K562 (cell line): ENCODE data around the gene GGCT. TPM values are rescaled to one million over a fixed set of nuclear protein-coding genes. Genes with fewer than 3 reads are reported as not detected.

Source experiments
- ATAC-seq: fragments of 200-7000 bp; cut with Tn5 transposase; 3 replicates; pipeline ENCODE4 v1.9.1; 2020; ENCODE audit warnings: moderate library complexity
- BruUV-seq: library from RNA; stranded (reverse); fragments of 400-500 nt; replicated peaks from 2 replicates; lab custom pipeline; 2021; lab: Mats Ljungman, UMichigan
- CTCF ChIA-PET: fragments of 300-600 bp; formaldehyde crosslinking; extraction: SDS; loops from one replicate; lab custom pipeline; 2021; ENCODE audit warnings: low intra/inter-chr PET ratio; lab: Yijun Ruan, JAX
- POLR2A ChIA-PET: fragments of 300-600, 350-650 bp; sonication (Branson Sonifier 250); formaldehyde crosslinking; extraction: SDS; loops from one replicate; lab custom pipeline; 2021; ENCODE audit warnings: antibody characterized with exemption, inconsistent platforms; lab: Yijun Ruan, JAX
- DNase-seq, 4 experiments: peaks; one replicate each; pipeline versions ENCODE4 v3.0.0 to v3.0.0-alpha.2; 2011 to 2018; ENCODE audit warnings: low spot score in 3 of 4, mixed read lengths in 3 of 4; ENCODE audit errors: extremely low read depth in 1 of 4
- FAIRE-seq: peaks from 2 replicates; lab custom pipeline; 2011; peaks lifted over from hg19 to GRCh38; lab: Jason Lieb, UNC
- H2AFZ ChIP-seq: 2 replicates; pipeline ENCODE4 v1.6.0; 2011; ENCODE audit warnings: low read depth, low read length, control low read depth, inconsistent platforms
- H3K27ac ChIP-seq: fragments of 200-600 bp; 3 replicates; pipeline ENCODE4 v1.8.0; 2011; ENCODE audit warnings: low read depth, mild to moderate bottlenecking, control low read depth, inconsistent platforms, low read length, moderate library complexity, mixed read lengths; ENCODE audit errors: extremely low read depth
- H3K27me3 ChIP-seq, 2 experiments: fragments of 300-600 bp in 1 of 2; 2 replicates in 1 of 2; 3 replicates in 1 of 2; pipeline versions ENCODE4 v1.6.0 to v1.8.0; 2011; ENCODE audit warnings: inconsistent platforms in 2 of 2, low read length in 2 of 2, mild to moderate bottlenecking in 1 of 2, mixed read lengths in 1 of 2, moderate library complexity in 1 of 2; ENCODE audit not compliant: control insufficient read depth in 2 of 2, insufficient read depth in 2 of 2
- H3K36me3 ChIP-seq: fragments of 300-600 bp; 3 replicates; pipeline ENCODE4 v1.8.0; 2011; ENCODE audit warnings: mild to moderate bottlenecking, low read length, inconsistent platforms; ENCODE audit not compliant: control insufficient read depth, insufficient read depth
- H3K4me1 ChIP-seq, 2 experiments: fragments of 200-600 bp in 1 of 2; replicated peaks in 1 of 2; 2 replicates in 1 of 2; 3 replicates in 1 of 2; pipeline versions ENCODE4 v1.5.1 to v1.8.0; 2011; ENCODE audit warnings: inconsistent platforms in 2 of 2, low read length in 2 of 2, mild to moderate bottlenecking in 1 of 2, mixed read lengths in 1 of 2, moderate library complexity in 1 of 2; ENCODE audit not compliant: control insufficient read depth in 2 of 2, insufficient read depth in 2 of 2
- H3K4me2 ChIP-seq: 2 replicates; pipeline ENCODE4 v1.6.1; 2011; ENCODE audit warnings: low read length, control low read depth, inconsistent platforms, mixed read lengths; ENCODE audit not compliant: insufficient read depth
- H3K4me3 ChIP-seq: fragments of 200-600 bp; sonication (generic), shearing (Covaris generic); 2 replicates; pipeline ENCODE4 v1.5.1; 2016; ENCODE audit warnings: control low read depth, inconsistent platforms
- H3K79me2 ChIP-seq: fragments of 200-600 bp; 3 replicates; pipeline ENCODE4 v1.8.0; 2011; ENCODE audit warnings: low read length, inconsistent platforms; ENCODE audit not compliant: control insufficient read depth, insufficient read depth
- H3K9ac ChIP-seq, 2 experiments: 2 replicates each; pipeline versions ENCODE4 v1.6.0 to v1.6.1; 2011; ENCODE audit warnings: low read depth in 2 of 2, low read length in 2 of 2, control low read depth in 1 of 2, inconsistent platforms in 1 of 2, mild to moderate bottlenecking in 1 of 2, mixed read lengths in 1 of 2; ENCODE audit not compliant: insufficient read depth in 1 of 2
- H3K9me1 ChIP-seq: one replicate; pipeline ENCODE4 v1.6.0; 2011; ENCODE audit warnings: inconsistent platforms, mild to moderate bottlenecking, low read length, moderate library complexity; ENCODE audit not compliant: control insufficient read depth, insufficient read depth
- H3K9me3 ChIP-seq: replicated peaks from 2 replicates; pipeline ENCODE4 v1.5.1; 2011; ENCODE audit warnings: low read depth, low read length, inconsistent platforms; ENCODE audit not compliant: control insufficient read depth, insufficient read depth
- H4K20me1 ChIP-seq: replicated peaks from 2 replicates; pipeline ENCODE4 v1.6.1; 2011; ENCODE audit warnings: low read length, inconsistent platforms, mixed read lengths; ENCODE audit not compliant: control insufficient read depth, insufficient read depth
- ATF3 ChIP-seq, 2 experiments: fragments of 450-650 bp in 1 of 2; sonication (generic) in 1 of 2; formaldehyde crosslinking in 1 of 2; IDR thresholded peaks in 1 of 2; conservative IDR thresholded peaks in 1 of 2; 2 replicates each; pipeline versions ENCODE4 v1.6.1 to v1.8.1; 2016 to 2023; ENCODE audit warnings: mild to moderate bottlenecking in 2 of 2, moderate library complexity in 2 of 2, inconsistent platforms in 1 of 2, missing genetic modification reagents in 1 of 2
- CAMTA2 ChIP-seq: fragments of 250-450 bp; sonication (Bioruptor Pico); conservative IDR thresholded peaks from 2 replicates; pipeline ENCODE4 v1.5.1; 2022
- DDX20 ChIP-seq: fragments of 450-650 bp; IDR thresholded peaks from 2 replicates; pipeline ENCODE4 v1.6.1; 2016; ENCODE audit warnings: missing genetic modification characterization, low read depth, mild to moderate bottlenecking, missing compliant biosample characterization, moderate library complexity
- FIP1L1 ChIP-seq: fragments of 200-400 bp; formaldehyde crosslinking; IDR thresholded peaks from 2 replicates; pipeline ENCODE4 v1.6.1; 2018; ENCODE audit warnings: mild to moderate bottlenecking, low read depth, low read length; ENCODE audit not compliant: poor library complexity, severe bottlenecking
- GTF2E2 ChIP-seq: fragments of 200-800 bp; sonication (Bioruptor generic); IDR thresholded peaks from 2 replicates; pipeline ENCODE4 v1.6.1; 2016; ENCODE audit warnings: missing genetic modification characterization, missing compliant biosample characterization
- KLF6 ChIP-seq: fragments of 250-450 bp; sonication (Bioruptor Pico); IDR thresholded peaks from 2 replicates; pipeline ENCODE4 v1.4.0; 2020; ENCODE audit warnings: mild to moderate bottlenecking, moderate library complexity, borderline replicate concordance
- LEF1 ChIP-seq: fragments of 450-650 bp; IDR thresholded peaks from 2 replicates; pipeline ENCODE4 v1.6.1; 2016; ENCODE audit warnings: mild to moderate bottlenecking
- MCM7 ChIP-seq, 2 experiments: fragments of 450-650 bp; IDR thresholded peaks; 2 replicates each; pipeline ENCODE4 v1.6.1; 2016 to 2018
- NFATC3 ChIP-seq: fragments of 450-650 bp; IDR thresholded peaks from 2 replicates; pipeline ENCODE4 v1.6.1; 2017; ENCODE audit warnings: mild to moderate bottlenecking
- NFIX ChIP-seq: fragments of 250-450 bp; sonication (Bioruptor Pico); IDR thresholded peaks from 2 replicates; pipeline ENCODE4 v1.4.0; 2020; ENCODE audit warnings: low read depth, mild to moderate bottlenecking, moderate library complexity
- PHTF2 ChIP-seq: fragments of 250-450 bp; sonication (Bioruptor Pico); IDR thresholded peaks from 2 replicates; pipeline ENCODE4 v1.5.0; 2021; ENCODE audit warnings: mild to moderate bottlenecking
- ZNF584 ChIP-seq: fragments of 200-800 bp; sonication (Bioruptor generic); IDR thresholded peaks from 2 replicates; pipeline ENCODE4 v1.6.1; 2016; ENCODE audit warnings: low read depth, mild to moderate bottlenecking, missing genetic modification characterization, missing compliant biosample characterization
- ZNF668 ChIP-seq: fragments of 250-450 bp; sonication (Bioruptor Pico); IDR thresholded peaks from 2 replicates; pipeline ENCODE4 v1.8.0; 2022; ENCODE audit warnings: mild to moderate bottlenecking, inconsistent platforms
- ZNF76 ChIP-seq: fragments of 250-450 bp; sonication (Bioruptor Pico); IDR thresholded peaks from 2 replicates; pipeline ENCODE4 v1.4.0; 2020; ENCODE audit warnings: mild to moderate bottlenecking, moderate library complexity, borderline replicate concordance
- ZNF77 ChIP-seq: fragments of 250-450 bp; sonication (Bioruptor Pico); IDR thresholded peaks from 2 replicates; pipeline ENCODE4 v1.5.0; 2020
- ZNF830 ChIP-seq: fragments of 250-450 bp; sonication (Bioruptor Pico); IDR thresholded peaks from 2 replicates; pipeline ENCODE4 v1.5.0; 2021; ENCODE audit warnings: mild to moderate bottlenecking
- WGBS: fragments of 100-300 bp; shearing (Covaris generic); methylation state at CpG from one replicate; pipeline ENCODE4 v1.1.6; 2016; ENCODE audit warnings: low coverage, mixed read lengths; ENCODE audit not compliant: insufficient coverage; ENCODE audit errors: missing lambda C conversion rate; 5-methylcytosine and 5-hydroxymethylcytosine counted together
- in situ Hi-C: fragments of 300-500 bp; cut with MboI; formaldehyde crosslinking; loops from 4 replicates; pipeline ENCODE4 v1.15.0; 2018; ENCODE audit warnings: inconsistent platforms, mixed read lengths
- intact Hi-C: fragments of 100-400 bp; cut with micrococcal nuclease; formaldehyde crosslinking; loops from 2 replicates; pipeline ENCODE4 v1.14.2; 2022
- polyA plus RNA-seq, 8 experiments: library from polyadenylated mRNA; depleted of rRNA in 4 of 8; stranded (reverse) in 5 of 8; unstranded in 3 of 8; fragments of >200 nt; fragmentation: Nextera tagmentation in 2 of 8; fragmentation: Illumina TruSeq in 1 of 8; extraction: Ambion mirVana in 2 of 8; extraction: Trizol in 1 of 8; gene quantifications; 2 replicates each; pipeline versions ENCODE4 v1.2.1 to v1.2.3, GENCODE V29; 2011 to 2014; ENCODE audit warnings: inconsistent platforms in 1 of 8, missing spikeins in 1 of 8
- total RNA-seq, 7 experiments: library from RNA; depleted of rRNA in 6 of 7; stranded (reverse); fragments of >200 nt in 6 of 7; fragmentation: Illumina TruSeq in 2 of 7; extraction: Trizol in 2 of 7; gene quantifications; 2 replicates each; pipeline versions ENCODE4 v1.2.1 to v1.2.3, GENCODE V29; 2011 to 2021; ENCODE audit warnings: low replicate concordance in 1 of 7

Gene GGCT
- total and polyA plus RNA-seq, 9 of the 15 experiments (the other 6 are each of a cell fraction or from before 2014, with no cell fraction given): 79.0 to 349 (median 136) TPM

- Histone ChIP-seq H3K9me1 (no peaks in the 10 kb centered on the region), H3K4me3 (no peak overlapping the region), H3K4me2 (no peak overlapping the region), H3K9me3 (no peaks in the 10 kb centered on the region; the same call in 1 of the 2 replicates), H3K79me2 (no peaks in the 10 kb centered on the region), H3K36me3 (no peaks in the 10 kb centered on the region), H3K4me1 (no peaks in the 10 kb centered on the region; a peak in 2 of 5 replicates), H3K9ac (no peak overlapping the region), H2AFZ (no peak overlapping the region), H4K20me1 (no peaks in the 10 kb centered on the region), H3K27me3 (no peaks in the 10 kb centered on the region), H3K27ac (no peak overlapping the region)
- ChIA-PET POLR2A (interaction anchor here (0.6 kb wide), 1 partner anchor 49 kb away, joined by 3 read pairs; no protein-coding TSS in a partner anchor), CTCF (no interaction called here)
- ATAC-seq: no peak
- in situ Hi-C loops: no loop called here
- no peak for FAIRE-seq
- DNase-seq: no peak
- no TSS peak for BruUV-seq
- no peak for TF ChIP-seq ZNF668
- intact Hi-C loops: loop anchor here (1.0 to 5.0 kb wide), 3 partner anchors 17 to 228 kb away; no protein-coding TSS in a partner anchor
- 61% methylated on average over 1 of the region's 1 CpG for WGBS
Measured at GRCh38 chr7:30514776-30515175, 10.1 kb upstream of the GGCT start.

GRCh38 chr7:30514177-30514576, 9.5 kb upstream of the GGCT start:
- WGBS: 29% methylated on average over 3 of the region's 3 CpGs
- H3K9me3 ChIP-seq: no peaks in the 10 kb centered on the region; the same call in 1 of the 2 replicates
- H3K4me1 ChIP-seq: no peaks in the 10 kb centered on the region; a peak in 2 of 5 replicates
- ChIA-PET CTCF (no interaction called here), POLR2A (interaction anchor here (0.6 kb wide), 1 partner anchor 50 kb away, joined by 3 read pairs; no protein-coding TSS in a partner anchor)
- no peak overlapping the region for H2AFZ ChIP-seq
- H3K27ac ChIP-seq: no peak overlapping the region
- FAIRE-seq (peak; percentile 29), ATAC-seq (no peak), DNase-seq (no peak)
- in situ Hi-C loops: no loop called here
- intact Hi-C loops: loop anchor here (1.0 to 5.0 kb wide), 3 partner anchors 17 to 228 kb away; no protein-coding TSS in a partner anchor
- no peaks in the 10 kb centered on the region for H4K20me1 ChIP-seq
- TF ChIP-seq ATF3 (IDR thresholded peaks at IDR 0.05): no peak
- TF ChIP-seq ATF3 (CRISPR knock-in tag; conservative IDR thresholded peaks at IDR 0.05): no peak
- no peak for TF ChIP-seq LEF1
- TF ChIP-seq ZNF76 (CRISPR knock-in tag): no peak
- no peak for TF ChIP-seq NFIX
- no peak for TF ChIP-seq KLF6
- TF ChIP-seq ZNF584 (CRISPR knock-in tag): no peak
- no peak for TF ChIP-seq DDX20 (tag)
- no peak for TF ChIP-seq PHTF2 (CRISPR knock-in tag)
- TF ChIP-seq FIP1L1: no peak
- TF ChIP-seq ZNF830 (CRISPR knock-in tag): no peak
- TF ChIP-seq GTF2E2 (tag): no peak
- TF ChIP-seq MCM7 (IDR thresholded peaks at IDR 0.05): no peak
- no peak for TF ChIP-seq NFATC3
- no peak for TF ChIP-seq ZNF77 (CRISPR knock-in tag)
- no peak for TF ChIP-seq CAMTA2 (CRISPR knock-in tag)
- H3K36me3 ChIP-seq: no peaks in the 10 kb centered on the region
- no TSS peak for BruUV-seq
- H3K9ac ChIP-seq: no peak overlapping the region
- no peak overlapping the region for H3K4me3 ChIP-seq
- no peaks in the 10 kb centered on the region for H3K79me2 ChIP-seq
- no peak overlapping the region for H3K4me2 ChIP-seq
- no peaks in the 10 kb centered on the region for H3K27me3 ChIP-seq
- no peaks in the 10 kb centered on the region for H3K9me1 ChIP-seq
